Measurements from ENCODE around the gene RHOF.
A peak's percentile ranks its signal among the peaks of the same experiment; 100 is the strongest.

The RHOF gene

GRCh38 chr12:121793440-121793837 lies at the start of gene RHOF:
TSS of gene RHOF (minus strand) at chr12:121793688. CDS start at chr12:121793633, 55 bp downstream.
- no peak for DNase-seq

- DNase-seq = no peak
These were observed 46.7 kb upstream of the RHOF start for GRCh38 chr12:121839993-121840761.

- peak; percentile 92 for DNase-seq
These were observed 45.9 kb upstream of the RHOF start for GRCh38 chr12:121839106-121839992.

GRCh38 chr12:121838126-121838525 lies 44.6 kb upstream of the RHOF start:
- no peak for DNase-seq

- no peak for DNase-seq
These were observed 44.2 kb upstream of the RHOF start for GRCh38 chr12:121837680-121838079.

GRCh38 chr12:121831571-121832245 lies 38.2 kb upstream of the RHOF start:
- DNase-seq = no peak

GRCh38 chr12:121830588-121831265 lies 37.2 kb upstream of the RHOF start:
- DNase-seq = no peak

- no peak for DNase-seq
These were observed 36.6 kb upstream of the RHOF start for GRCh38 chr12:121830134-121830533.

GRCh38 chr12:121829250-121829918 lies 35.9 kb upstream of the RHOF start:
- no peak for DNase-seq

- no peak for DNase-seq
These were observed 35.3 kb upstream of the RHOF start for GRCh38 chr12:121828826-121829225.

GRCh38 chr12:121828306-121828705 lies 34.8 kb upstream of the RHOF start:
- DNase-seq = no peak

- DNase-seq = no peak
These were observed 34.0 kb upstream of the RHOF start for GRCh38 chr12:121827351-121828099.

GRCh38 chr12:121826318-121827150 lies 33.0 kb upstream of the RHOF start:
- no peak for DNase-seq

GRCh38 chr12:121825041-121825523 lies 31.6 kb upstream of the RHOF start:
- no peak for DNase-seq

- DNase-seq = no peak
These were observed 30.2 kb upstream of the RHOF start for GRCh38 chr12:121823727-121824115.

GRCh38 chr12:121823101-121823726 lies 29.7 kb upstream of the RHOF start:
- DNase-seq = no peak

GRCh38 chr12:121822393-121823100 lies 29.1 kb upstream of the RHOF start:
- DNase-seq = no peak

- DNase-seq = no peak
These were observed 26.6 kb upstream of the RHOF start for GRCh38 chr12:121820056-121820455.
